Endodermal cell (in vitro differentiated cells): Measurements from ENCODE around the gene PCBP1. TPM values are rescaled to one million over a fixed set of nuclear protein-coding genes. Genes with fewer than 3 reads are reported as not detected.

Source experiments
- DNase-seq: peaks from one replicate; pipeline ENCODE4 v3.0.0-alpha.2; 2017
- H3K27ac ChIP-seq: 2 replicates; pipeline ENCODE4 v1.5.1; 2013; ENCODE audit warnings: mild to moderate bottlenecking, low read depth, low read length, moderate library complexity
- H3K27me3 ChIP-seq: 2 replicates; pipeline ENCODE4 v1.6.1; 2013; ENCODE audit warnings: mild to moderate bottlenecking, low read length, moderate library complexity; ENCODE audit not compliant: insufficient read depth, control insufficient read depth, poor library complexity, severe bottlenecking
- H3K36me3 ChIP-seq: 2 replicates; pipeline ENCODE4 v1.7.0; 2013; ENCODE audit warnings: mild to moderate bottlenecking, low read length, moderate library complexity; ENCODE audit not compliant: control insufficient read depth, insufficient read depth
- H3K4me1 ChIP-seq: one replicate; pipeline ENCODE4 v1.7.0; 2013; ENCODE audit warnings: low read length; ENCODE audit not compliant: control insufficient read depth, insufficient read depth
- H3K4me3 ChIP-seq: 2 replicates; pipeline ENCODE4 v1.5.1; 2013; ENCODE audit warnings: mild to moderate bottlenecking, low read length, moderate library complexity
- H3K9ac ChIP-seq: 2 replicates; pipeline ENCODE4 v1.6.1; 2013; ENCODE audit warnings: mild to moderate bottlenecking, low read length, moderate library complexity; ENCODE audit not compliant: poor library complexity, severe bottlenecking; ENCODE audit errors: extremely low read depth
- H3K9me3 ChIP-seq: 2 replicates; pipeline ENCODE4 v1.6.1; 2013; ENCODE audit warnings: mild to moderate bottlenecking, low read length, moderate library complexity; ENCODE audit not compliant: control insufficient read depth
- H3K27ac Mint-ChIP-seq: 2 replicates; pipeline ENCODE4 v1.8.0; 2020; ENCODE audit warnings: mixed read lengths
- H3K27me3 Mint-ChIP-seq: 2 replicates; pipeline ENCODE4 v1.8.0; 2021; ENCODE audit warnings: mild to moderate bottlenecking, mixed read lengths; ENCODE audit not compliant: insufficient read depth
- H3K36me3 Mint-ChIP-seq: 2 replicates; pipeline ENCODE4 v1.8.0; 2020; ENCODE audit warnings: low read depth, mixed read lengths
- H3K4me1 Mint-ChIP-seq: 2 replicates; pipeline ENCODE4 v1.8.0; 2020; ENCODE audit warnings: mixed read lengths
- H3K4me3 Mint-ChIP-seq: 2 replicates; pipeline ENCODE4 v1.8.0; 2020; ENCODE audit warnings: mild to moderate bottlenecking, moderate library complexity, mixed read lengths
- H3K9me3 Mint-ChIP-seq: 2 replicates; pipeline ENCODE4 v1.8.0; 2020; ENCODE audit warnings: mild to moderate bottlenecking, mixed read lengths
- CTCF ChIP-seq: fragments of 200-600 bp; sonication (generic); conservative IDR thresholded peaks from 2 replicates; pipeline ENCODE4 v1.5.0; 2021; ENCODE audit warnings: antibody characterized with exemption, mild to moderate bottlenecking
- WGBS, 2 experiments: methylation state at CpG; one replicate each; pipeline versions ENCODE4 v1.1.5 to v1.1.7; 2013; ENCODE audit warnings: missing lambda C conversion rate in 2 of 2, mixed read lengths in 1 of 2; ENCODE audit not compliant: insufficient coverage in 1 of 2, insufficient read length in 1 of 2; 5-methylcytosine and 5-hydroxymethylcytosine counted together
- total RNA-seq, 2 donors: library from RNA; stranded (reverse); fragmentation: NEBNext Ultra II Directional in 1 of 2; extraction: Animal tissue kit (Norgen Biotek cat#: 25700) in 1 of 2; gene quantifications; 2 replicates in 1 of 2; 3 replicates in 1 of 2; pipeline ENCODE4 v1.2.1, GENCODE V29; 2021

Gene PCBP1
- total RNA-seq, 2 donors from 2014 or later, result 344 to 357 TPM

GRCh38 chr2:70041663-70042062 is 45.6 kb upstream of the PCBP1 start:
- no peak overlapping the region for H3K9ac ChIP-seq
- no peak overlapping the region for H3K27ac ChIP-seq
- Mint-ChIP-seq H3K4me1 (peaks cover 6% of the 10 kb centered on the region), H3K36me3 (peaks cover 21% of the 10 kb centered on the region), H3K27ac (no peak overlapping the region), H3K27me3 (no peaks in the 10 kb centered on the region), H3K9me3 (no peaks in the 10 kb centered on the region), H3K4me3 (no peak overlapping the region)
- no peak for TF ChIP-seq CTCF
- H3K4me3 ChIP-seq, result no peak overlapping the region
- peaks cover 20% of the 10 kb centered on the region for H3K36me3 ChIP-seq
- H3K4me1 ChIP-seq, result no peaks in the 10 kb centered on the region
- no peaks in the 10 kb centered on the region for H3K27me3 ChIP-seq
- H3K9me3 ChIP-seq, result no peaks in the 10 kb centered on the region
- 90 to 100% methylated on average over 3 of the region's 3 CpGs for WGBS, 2 experiments
- no peak for DNase-seq

- peaks cover 25% of the 10 kb centered on the region for H3K36me3 ChIP-seq
- H3K9me3 ChIP-seq, result no peaks in the 10 kb centered on the region
- no peaks in the 10 kb centered on the region for H3K4me1 ChIP-seq
- H3K27me3 ChIP-seq, result no peaks in the 10 kb centered on the region
- H3K9ac ChIP-seq, result no peak overlapping the region
- Mint-ChIP-seq H3K9me3 (no peaks in the 10 kb centered on the region), H3K36me3 (peaks cover 25% of the 10 kb centered on the region), H3K27ac (no peak overlapping the region), H3K4me1 (peaks cover 6% of the 10 kb centered on the region), H3K4me3 (no peak overlapping the region), H3K27me3 (no peaks in the 10 kb centered on the region)
- no peak overlapping the region for H3K4me3 ChIP-seq
- no peak for TF ChIP-seq CTCF
- 98 to 100% methylated on average over 2 of the region's 2 CpGs for WGBS, 2 experiments
- H3K27ac ChIP-seq, result no peak overlapping the region
- no peak for DNase-seq
These were observed 45.0 kb upstream of the PCBP1 start for GRCh38 chr2:70042246-70042645.

GRCh38 chr2:70043252-70043875 is 43.9 kb upstream of the PCBP1 start:
- H3K27me3 ChIP-seq, result no peaks in the 10 kb centered on the region
- no peak for TF ChIP-seq CTCF
- WGBS, 2 experiments, result 95 to 96% methylated on average over 8 to 9 of the region's 9 CpGs

More at GRCh38 chr2:70043252-70043875, 43.9 kb upstream of the PCBP1 start:
- Mint-ChIP-seq H3K27ac (no peak overlapping the region), H3K36me3 (peaks cover 29% of the 10 kb centered on the region), H3K27me3 (no peaks in the 10 kb centered on the region), H3K9me3 (no peaks in the 10 kb centered on the region), H3K4me3 (no peak overlapping the region), H3K4me1 (peaks cover 6% of the 10 kb centered on the region)
- no peak for DNase-seq
- no peak overlapping the region for H3K4me3 ChIP-seq
- H3K9ac ChIP-seq, result no peak overlapping the region
- no peaks in the 10 kb centered on the region for H3K9me3 ChIP-seq
- H3K4me1 ChIP-seq, result no peaks in the 10 kb centered on the region
- H3K36me3 ChIP-seq, result peaks cover 30% of the 10 kb centered on the region
- H3K27ac ChIP-seq, result no peak overlapping the region
